Activated T-cell treated with anti-CD3 and anti-CD28 coated beads, Interleukin-2, amount 50 U/mL, for 4 hours (primary cell): ENCODE measurements around the gene SARM1. TPM values are rescaled to one million over a fixed set of nuclear protein-coding genes. Genes with fewer than 3 reads are reported as not detected.
A peak's percentile ranks its signal among the peaks of the same experiment; 100 is the strongest.

Experiments
- ATAC-seq, 2 donors: fragments of 200-7000 bp; cut with Tn5 transposase; one replicate each; pipeline ENCODE4 v1.10.0; 2021
- DNase-seq: peaks from one replicate; pipeline ENCODE4 v3.0.0-alpha.2; 2020
- H3K27me3 Mint-ChIP-seq: one replicate; pipeline ENCODE4 v1.8.0; 2021; ENCODE audit warnings: low read depth, mixed read lengths
- H3K36me3 Mint-ChIP-seq: one replicate; pipeline ENCODE4 v1.8.0; 2022; ENCODE audit warnings: mixed read lengths; ENCODE audit not compliant: insufficient read depth
- H3K4me1 Mint-ChIP-seq: one replicate; pipeline ENCODE4 v1.8.0; 2021; ENCODE audit warnings: low read depth, mixed read lengths
- H3K4me3 Mint-ChIP-seq: one replicate; pipeline ENCODE4 v1.8.0; 2021; ENCODE audit warnings: mild to moderate bottlenecking, moderate library complexity, mixed read lengths
- H3K9me3 Mint-ChIP-seq: one replicate; pipeline ENCODE4 v1.8.0; 2021; ENCODE audit warnings: mixed read lengths
- total RNA-seq, 3 donors: library from RNA; stranded (reverse); gene quantifications; one replicate each; pipeline ENCODE4 v1.2.1, GENCODE V29; 2021

SARM1 gene
- total RNA-seq, 3 donors from 2014 or later = 28.5 to 30.9 (median 29.2) TPM

- H3K4me3 Mint-ChIP-seq = no peak overlapping the region
- no peaks in the 10 kb centered on the region for H3K9me3 Mint-ChIP-seq
- no peak for DNase-seq
- no peaks in the 10 kb centered on the region for H3K4me1 Mint-ChIP-seq
- no peaks in the 10 kb centered on the region for H3K27me3 Mint-ChIP-seq
- ATAC-seq = no peak
- H3K36me3 Mint-ChIP-seq = peaks cover 44% of the 10 kb centered on the region
Observed at GRCh38 chr17:28346746-28347246, 24.7 kb upstream of the SARM1 start.

- H3K9me3 Mint-ChIP-seq = no peaks in the 10 kb centered on the region
- H3K27me3 Mint-ChIP-seq = no peaks in the 10 kb centered on the region
Observed at GRCh38 chr17:28347261-28347891, 24.1 kb upstream of the SARM1 start.

DNA sequence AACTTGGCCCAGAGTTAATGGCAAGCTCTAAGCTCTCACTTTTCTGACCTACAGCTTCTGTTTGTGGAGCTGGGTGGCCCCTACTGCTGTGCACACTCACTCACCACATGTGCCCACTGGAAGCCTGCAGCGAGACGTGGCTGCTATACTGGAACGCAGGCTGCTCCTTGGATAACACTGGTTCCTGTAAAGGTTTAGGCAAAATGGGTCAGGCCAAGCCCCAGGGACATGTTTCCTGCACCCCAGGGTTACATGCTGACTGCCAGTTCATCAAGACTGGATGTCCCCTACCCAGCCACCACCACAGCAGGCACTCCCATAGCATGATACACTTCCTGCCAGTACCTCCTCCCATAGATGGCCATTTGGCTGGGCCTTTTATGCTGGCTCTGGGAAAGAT is 22.5 kb upstream of the SARM1 start:
- no peaks in the 10 kb centered on the region for H3K27me3 Mint-ChIP-seq
- H3K36me3 Mint-ChIP-seq = peaks cover 42% of the 10 kb centered on the region
- no peak overlapping the region for H3K4me3 Mint-ChIP-seq
- no peaks in the 10 kb centered on the region for H3K9me3 Mint-ChIP-seq
- DNase-seq (no peak), ATAC-seq (no peak)
- H3K4me1 Mint-ChIP-seq = no peaks in the 10 kb centered on the region

More at GRCh38 chr17:28347261-28347891, 24.1 kb upstream of the SARM1 start:
- ATAC-seq = no peak
- Mint-ChIP-seq H3K36me3 (peaks cover 43% of the 10 kb centered on the region), H3K4me1 (no peaks in the 10 kb centered on the region), H3K4me3 (no peak overlapping the region)
- DNase-seq = no peak

GRCh38 chr17:28350271-28350670 is 21.2 kb upstream of the SARM1 start:
- H3K4me1 Mint-ChIP-seq = peaks cover 5% of the 10 kb centered on the region
- no peak for DNase-seq
- H3K4me3 Mint-ChIP-seq = no peak overlapping the region
- no peaks in the 10 kb centered on the region for H3K9me3 Mint-ChIP-seq
- H3K36me3 Mint-ChIP-seq = peaks cover 45% of the 10 kb centered on the region
- no peak for ATAC-seq
- no peaks in the 10 kb centered on the region for H3K27me3 Mint-ChIP-seq

DNA sequence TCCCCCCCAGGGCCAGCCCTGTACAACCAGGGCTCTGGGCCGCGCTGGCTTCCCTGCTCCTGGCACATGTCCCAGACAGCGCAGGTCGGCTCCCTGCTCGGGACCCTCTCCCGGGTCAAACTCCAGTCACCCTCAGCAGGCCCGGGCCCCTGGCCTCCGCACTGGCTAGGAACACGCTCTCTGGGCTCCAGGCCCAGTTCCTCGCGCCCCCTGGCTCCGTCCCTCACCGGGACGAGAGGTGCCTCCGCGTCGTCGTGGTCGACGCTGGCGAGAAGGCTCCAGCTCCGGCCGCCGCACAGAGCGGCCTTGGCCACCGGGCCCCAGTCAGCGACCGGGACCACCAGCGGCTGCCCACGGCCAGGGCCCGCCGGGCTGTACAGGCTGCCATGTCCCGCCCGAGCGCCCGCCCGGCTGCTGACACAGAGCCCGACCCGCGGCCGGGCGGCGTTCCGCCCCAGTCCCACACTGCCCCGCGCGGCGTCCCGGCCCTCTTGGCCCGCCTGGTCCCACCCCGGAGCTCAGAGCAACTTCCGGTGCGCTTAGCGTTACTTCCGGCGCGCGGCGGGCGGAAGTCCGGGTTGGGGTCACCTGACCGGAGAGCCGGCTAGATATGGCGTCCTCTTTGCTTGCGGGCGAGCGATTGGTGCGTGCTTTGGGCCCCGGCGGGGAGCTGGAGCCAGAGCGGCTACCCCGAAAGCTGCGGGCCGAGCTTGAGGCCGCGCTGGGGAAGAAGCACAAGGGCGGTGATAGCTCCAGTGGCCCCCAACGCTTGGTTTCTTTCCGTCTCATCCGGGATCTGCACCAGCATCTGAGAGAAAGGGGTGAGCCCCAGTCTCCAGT is 14.2 kb upstream of the SARM1 start, which contains the start of gene POLDIP2:
Gene POLDIP2 (minus strand): TSS at position 467 of the 840 bp plus-strand sequence. CDS start 79 bp downstream, at position 388.
- peaks cover 30% of the 10 kb centered on the region for H3K4me1 Mint-ChIP-seq
- no peaks in the 10 kb centered on the region for H3K9me3 Mint-ChIP-seq
- H3K4me3 Mint-ChIP-seq = peak within 1 kb of the TSS; percentile 96
- peak; percentile 99 for ATAC-seq
- peaks cover 30% of the 10 kb centered on the region for H3K36me3 Mint-ChIP-seq
- DNase-seq = peak; percentile 94
- H3K27me3 Mint-ChIP-seq = no peaks in the 10 kb centered on the region

DNA sequence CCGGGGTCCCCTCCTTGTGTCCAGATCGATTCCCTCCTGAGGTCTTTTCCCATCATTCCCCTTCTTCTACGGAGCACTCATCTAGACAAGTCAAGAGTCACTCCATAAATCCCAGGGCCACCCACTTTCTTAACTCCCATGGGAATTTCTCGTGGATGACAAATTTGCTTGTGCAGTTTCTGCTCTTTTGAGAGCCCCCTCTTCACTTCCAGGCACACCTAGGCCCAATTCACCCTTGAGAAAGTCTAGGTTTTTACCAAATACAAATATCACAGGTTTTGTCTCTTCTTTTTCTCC is 13.6 kb upstream of the SARM1 start:
- DNase-seq (no peak), ATAC-seq (no peak)
- Mint-ChIP-seq H3K4me1 (peaks cover 30% of the 10 kb centered on the region), H3K4me3 (peak overlapping the region; percentile 96), H3K9me3 (no peaks in the 10 kb centered on the region), H3K36me3 (peaks cover 30% of the 10 kb centered on the region), H3K27me3 (no peaks in the 10 kb centered on the region)

DNA sequence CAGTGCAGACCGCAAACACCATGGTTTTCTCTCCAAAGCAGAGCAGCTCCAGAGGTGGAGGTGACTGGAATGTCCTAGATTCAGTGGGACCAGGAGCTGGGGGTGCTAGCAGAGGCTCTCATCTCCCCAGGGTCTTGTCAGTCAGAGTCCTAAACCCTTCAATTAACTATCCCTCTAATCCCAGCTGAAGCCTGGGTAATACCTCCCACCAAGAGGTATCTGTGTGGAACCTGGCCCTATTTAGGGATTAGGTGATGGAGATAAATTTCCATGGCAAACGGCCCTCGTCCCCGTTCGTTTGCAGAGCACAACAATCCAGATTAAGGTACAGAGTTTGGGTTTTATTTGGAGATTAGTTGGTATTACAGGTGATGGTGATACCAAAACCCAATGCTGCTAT is 8.3 kb upstream of the SARM1 start:
- no peaks in the 10 kb centered on the region for H3K27me3 Mint-ChIP-seq
- no peak for DNase-seq
- H3K36me3 Mint-ChIP-seq = peaks cover 12% of the 10 kb centered on the region
- H3K9me3 Mint-ChIP-seq = no peaks in the 10 kb centered on the region
- H3K4me3 Mint-ChIP-seq = no peak overlapping the region
- ATAC-seq = no peak
- peaks cover 6% of the 10 kb centered on the region for H3K4me1 Mint-ChIP-seq

DNA sequence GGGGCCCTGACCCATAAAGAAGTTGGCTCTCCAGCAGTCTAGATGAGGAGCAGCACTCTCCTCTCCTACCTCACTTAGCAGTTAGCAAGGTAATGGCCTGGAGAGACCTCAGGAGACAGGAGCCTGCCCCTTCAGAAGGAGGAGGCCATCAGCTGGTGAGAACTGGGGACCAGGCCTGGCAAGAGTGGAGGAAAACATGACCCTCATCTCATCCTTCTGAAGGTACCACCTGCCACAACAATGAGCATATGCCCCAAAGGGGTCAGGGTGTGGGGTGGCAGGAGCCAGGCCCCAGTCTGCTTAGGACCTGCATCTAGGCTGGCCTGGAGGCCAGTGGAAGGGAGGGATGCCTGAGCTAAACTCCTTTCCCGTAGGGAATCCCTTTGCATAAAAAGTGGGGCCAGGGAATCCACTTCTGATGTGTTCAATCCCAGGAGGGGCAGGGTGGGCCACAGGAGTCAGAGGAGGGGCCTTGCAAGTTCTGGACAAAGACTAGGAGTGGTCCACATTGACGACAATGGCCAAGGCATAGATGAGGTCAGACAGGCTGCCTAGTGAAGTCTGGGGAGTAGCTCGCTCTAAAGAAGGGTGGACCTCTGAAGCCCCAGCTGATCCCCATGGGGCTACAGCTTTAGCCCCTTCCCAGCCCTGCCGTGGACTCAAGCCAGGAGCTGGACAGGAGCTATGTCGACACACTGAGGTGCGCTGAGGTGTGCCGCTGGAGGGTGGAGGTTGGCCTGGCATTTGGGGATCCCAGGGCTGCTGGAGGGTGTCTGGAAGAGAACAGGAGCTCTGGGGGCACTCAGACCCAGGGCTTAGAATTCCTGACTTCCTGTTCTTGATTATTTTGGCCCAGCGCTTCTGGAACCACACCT is 7.5 kb upstream of the SARM1 start:
- ATAC-seq (no peak), DNase-seq (no peak)
- H3K9me3 Mint-ChIP-seq = no peaks in the 10 kb centered on the region
- no peaks in the 10 kb centered on the region for H3K27me3 Mint-ChIP-seq
- peaks cover 12% of the 10 kb centered on the region for H3K36me3 Mint-ChIP-seq
- H3K4me3 Mint-ChIP-seq = no peak overlapping the region
- H3K4me1 Mint-ChIP-seq = peaks cover 3% of the 10 kb centered on the region

GRCh38 chr17:28364665-28365363 is 6.7 kb upstream of the SARM1 start, which contains the start of gene SEBOX:
TSS of gene SEBOX (minus strand) at chr17:28365199. CDS start at chr17:28365151, 48 bp downstream.
- DNase-seq (no peak), ATAC-seq (no peak)
- Mint-ChIP-seq H3K9me3 (no peaks in the 10 kb centered on the region), H3K27me3 (no peaks in the 10 kb centered on the region), H3K4me1 (no peaks in the 10 kb centered on the region), H3K4me3 (no peak within 1 kb of the TSS), H3K36me3 (peaks cover 12% of the 10 kb centered on the region)

- peaks cover 10% of the 10 kb centered on the region for H3K36me3 Mint-ChIP-seq
- H3K27me3 Mint-ChIP-seq = no peaks in the 10 kb centered on the region
- no peak overlapping the region for H3K4me3 Mint-ChIP-seq
- no peaks in the 10 kb centered on the region for H3K4me1 Mint-ChIP-seq
- no peaks in the 10 kb centered on the region for H3K9me3 Mint-ChIP-seq
- ATAC-seq = no peak
- no peak for DNase-seq
Observed at GRCh38 chr17:28365487-28365886, 6.0 kb upstream of the SARM1 start.

- H3K4me1 Mint-ChIP-seq = peaks cover 4% of the 10 kb centered on the region
- H3K4me3 Mint-ChIP-seq = no peak overlapping the region
- no peaks in the 10 kb centered on the region for H3K36me3 Mint-ChIP-seq
- H3K9me3 Mint-ChIP-seq = no peaks in the 10 kb centered on the region
- no peak for ATAC-seq
- H3K27me3 Mint-ChIP-seq = no peaks in the 10 kb centered on the region
- DNase-seq = no peak
Observed at GRCh38 chr17:28366605-28367004, 4.9 kb upstream of the SARM1 start.

- H3K4me3 Mint-ChIP-seq = no peak overlapping the region
- H3K27me3 Mint-ChIP-seq = no peaks in the 10 kb centered on the region
- no peaks in the 10 kb centered on the region for H3K9me3 Mint-ChIP-seq
- peaks cover 7% of the 10 kb centered on the region for H3K4me1 Mint-ChIP-seq
- DNase-seq (no peak), ATAC-seq (no peak)
- no peaks in the 10 kb centered on the region for H3K36me3 Mint-ChIP-seq
Observed at GRCh38 chr17:28367641-28368305, 3.7 kb upstream of the SARM1 start.

DNA sequence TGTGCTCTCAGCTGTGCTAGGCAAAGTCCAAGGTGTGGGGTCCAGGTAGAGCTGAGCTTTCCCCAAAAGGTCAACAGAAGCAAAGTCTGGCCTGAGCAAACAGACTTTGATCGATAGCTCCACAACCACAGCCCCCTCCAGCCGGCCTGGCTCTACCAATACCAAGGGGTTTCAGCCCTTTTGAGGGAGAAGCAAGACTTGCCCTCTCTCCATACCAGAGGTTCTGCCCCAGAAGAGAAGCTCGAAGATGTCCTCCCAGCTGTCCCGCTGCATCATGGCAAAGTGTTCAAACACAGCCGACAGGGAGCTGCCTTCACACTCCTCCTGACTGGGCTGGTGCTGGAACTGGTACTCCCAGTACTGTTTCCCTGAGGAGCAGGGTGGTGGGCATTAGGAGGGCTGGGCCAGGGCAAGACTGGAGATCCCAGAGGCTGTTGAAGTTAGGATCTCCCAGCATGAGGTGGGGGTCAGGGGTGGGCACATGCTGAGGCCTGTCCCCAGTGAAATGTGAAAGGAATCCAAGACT is 3.1 kb upstream of the SARM1 start:
- H3K27me3 Mint-ChIP-seq = no peaks in the 10 kb centered on the region
- H3K9me3 Mint-ChIP-seq = no peaks in the 10 kb centered on the region
- no peak for DNase-seq
- H3K36me3 Mint-ChIP-seq = no peaks in the 10 kb centered on the region
- no peak for ATAC-seq
- peaks cover 13% of the 10 kb centered on the region for H3K4me1 Mint-ChIP-seq
- H3K4me3 Mint-ChIP-seq = no peak overlapping the region
